Uterus (tissue), 2 donors: ENCODE results near the gene SPOCK1.

ENCODE experiments used
- CTCF ChIP-seq, 4 experiments: fragments of 200-600 bp in 2 of 4; fragments of 450-650 bp in 2 of 4; sonication (generic) in 2 of 4; IDR thresholded peaks; one replicate each; pipeline ENCODE4 v1.5.1; 2016 to 2019; ENCODE audit warnings: antibody characterized with exemption in 4 of 4, mild to moderate bottlenecking in 2 of 4, moderate library complexity in 1 of 4
- POLR2A ChIP-seq, 2 donors: fragments of 450-650 bp; IDR thresholded peaks; one replicate each; pipeline ENCODE4 v1.6.1; 2016; ENCODE audit warnings: antibody characterized with exemption in 2 of 2, mild to moderate bottlenecking in 1 of 2, moderate library complexity in 1 of 2

- TF ChIP-seq CTCF (IDR thresholded peaks at IDR 0.05), result peak; percentile 42 to 84 (median 61)
- no peak for TF ChIP-seq POLR2A (IDR thresholded peaks at IDR 0.05)
Observed at GRCh38 chr5:137320056-137321045, 178.8 kb downstream of the SPOCK1 start.
